GM19238 (cell line): ENCODE results near the gene THADA.

Source experiments
- DNase-seq: peaks from one replicate; pipeline ENCODE4 v3.0.0; 2011; ENCODE audit warnings: low spot score; ENCODE audit not compliant: insufficient read length

Gene THADA

GRCh38 chr2:43509886-43510285 lies 86.0 kb downstream of the THADA start:
- no peak for DNase-seq

GRCh38 chr2:43508209-43508608 lies 87.6 kb downstream of the THADA start:
- no peak for DNase-seq

- DNase-seq: no peak
These were observed 88.7 kb downstream of the THADA start for GRCh38 chr2:43507137-43507536.

GRCh38 chr2:43495727-43496126 lies 100.1 kb downstream of the THADA start:
- no peak for DNase-seq

- no peak for DNase-seq
These were observed 101.9 kb downstream of the THADA start for GRCh38 chr2:43493954-43494353.

- no peak for DNase-seq
These were observed 104.7 kb downstream of the THADA start for GRCh38 chr2:43491065-43491639.

- DNase-seq: no peak
These were observed 105.5 kb downstream of the THADA start for GRCh38 chr2:43490252-43490786.

- no peak for DNase-seq
These were observed 107.1 kb downstream of the THADA start for GRCh38 chr2:43488737-43489136.

- no peak for DNase-seq
These were observed 109.2 kb downstream of the THADA start for GRCh38 chr2:43486603-43487002.

- no peak for DNase-seq
These were observed 111.4 kb downstream of the THADA start for GRCh38 chr2:43484323-43484930.

- DNase-seq: no peak
These were observed 112.9 kb downstream of the THADA start for GRCh38 chr2:43482961-43483360.

GRCh38 chr2:43481927-43482542 lies 113.8 kb downstream of the THADA start:
- no peak for DNase-seq

GRCh38 chr2:43480874-43481273 lies 115.0 kb downstream of the THADA start:
- DNase-seq: no peak

- DNase-seq: no peak
These were observed 117.3 kb downstream of the THADA start for GRCh38 chr2:43478412-43479086.

GRCh38 chr2:43475922-43476321 lies 119.9 kb downstream of the THADA start:
- DNase-seq: no peak

- DNase-seq: no peak
These were observed 120.5 kb downstream of the THADA start for GRCh38 chr2:43475137-43475846.

- no peak for DNase-seq
These were observed 121.6 kb downstream of the THADA start for GRCh38 chr2:43474273-43474672.

GRCh38 chr2:43473767-43474166 lies 122.1 kb downstream of the THADA start:
- no peak for DNase-seq

GRCh38 chr2:43472527-43473194 lies 123.2 kb downstream of the THADA start:
- DNase-seq: no peak

- DNase-seq: no peak
These were observed 126.1 kb downstream of the THADA start for GRCh38 chr2:43469713-43470112.

- DNase-seq: no peak
These were observed 126.7 kb downstream of the THADA start for GRCh38 chr2:43469094-43469493.
